Measurements from ENCODE around the gene ZNF609.

ZNF609 gene

DNA sequence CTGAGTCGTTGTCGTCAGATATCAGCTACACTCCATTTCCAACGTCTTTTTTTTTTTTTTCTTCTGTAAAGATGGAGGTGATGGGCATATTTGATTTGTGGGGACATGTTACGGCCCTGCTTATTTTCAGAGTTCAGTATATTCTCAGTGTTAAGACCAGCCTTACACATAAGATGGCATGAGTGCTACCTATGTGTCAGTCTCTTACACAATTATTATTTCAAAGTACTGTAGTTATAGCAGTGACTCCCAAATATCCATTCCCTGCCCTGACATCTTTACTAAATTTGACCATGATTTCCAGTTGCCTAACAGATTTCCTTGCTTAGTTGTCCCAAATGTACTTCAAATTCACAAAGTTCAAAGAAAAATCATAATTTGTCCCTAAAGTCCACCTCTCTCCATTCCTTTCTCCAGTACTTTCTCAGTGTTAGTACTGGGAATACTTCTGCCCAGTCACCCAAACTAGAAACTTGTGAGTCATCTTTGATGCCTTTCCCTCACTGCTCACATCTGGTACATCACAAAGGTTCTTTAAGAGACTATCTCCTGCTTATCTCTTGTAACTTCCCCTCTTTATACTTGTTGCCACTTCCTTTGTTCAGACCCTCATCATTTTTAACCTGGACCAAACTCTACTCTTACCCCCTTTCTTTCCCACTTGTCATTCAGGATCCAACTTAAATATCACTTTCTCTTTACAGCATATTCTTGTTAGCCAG lies 67.0 kb downstream of the ZNF609 start:
- peak; percentile 53 for DNase-seq

DNA sequence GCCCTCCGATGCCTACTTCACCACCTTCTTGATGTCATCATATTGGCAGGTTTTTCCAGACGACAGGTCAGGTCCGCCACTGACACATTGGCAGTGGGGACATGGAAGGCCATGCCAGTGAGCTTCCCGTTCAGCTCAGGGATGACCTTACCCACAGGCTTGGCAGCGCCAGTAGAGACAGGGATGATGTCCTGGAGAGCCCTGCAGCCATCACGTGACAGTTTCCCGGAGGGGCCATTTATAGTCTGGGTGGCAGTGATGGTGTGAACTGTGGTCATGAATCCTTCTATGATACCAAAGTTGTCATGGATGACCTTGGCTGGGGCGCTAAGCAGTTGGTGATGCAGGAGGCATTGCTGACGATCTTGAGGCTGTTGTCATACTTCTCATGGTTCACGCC lies 68.5 kb downstream of the ZNF609 start:
- no CpG with 5 or more reads among the region's 10 CpGs for WGBS (ENCODE audit: extremely low coverage, insufficient coverage, low lambda C conversion rate)

More for the DNA sequence above, 67.0 kb downstream of the ZNF609 start:
- Histone ChIP-seq H3K27me3 (ENCODE audit: insufficient read depth, low read length, poor library complexity) (no peaks in the 10 kb centered on the region), H3K4me3 (ENCODE audit: low read length) (no peak overlapping the region), H2BK15ac (replicated peaks; ENCODE audit: low read depth) (no peak overlapping the region), H3K4me2 (ENCODE audit: low read length) (no peak overlapping the region), H4K5ac (ENCODE audit: low read length) (no peak overlapping the region), H2BK5ac (ENCODE audit: low read length) (no peak overlapping the region), H3K23ac (ENCODE audit: low read length) (no peak overlapping the region), H3K9ac (ENCODE audit: low read length) (no peak overlapping the region), H3K27ac (ENCODE audit: low read depth, low read length) (no peak overlapping the region), H3K18ac (ENCODE audit: low read length) (no peak overlapping the region), H2BK120ac (ENCODE audit: low read depth, low read length) (no peak overlapping the region), H3K56ac (ENCODE audit: low read length) (no peak overlapping the region), H3K4me1 (ENCODE audit: control insufficient read depth, low read depth, low read length) (peaks cover 3% of the 10 kb centered on the region), H3K79me2 (ENCODE audit: control insufficient read depth, insufficient read depth, low read length) (peaks cover 49% of the 10 kb centered on the region), H3K4ac (ENCODE audit: low read depth, low read length) (no peak overlapping the region), H3K79me1 (ENCODE audit: low read length) (peaks cover 18% of the 10 kb centered on the region), H2AK5ac (ENCODE audit: low read length) (no peak overlapping the region), H3K36me3 (ENCODE audit: control insufficient read depth, insufficient read depth, low read length) (no peaks in the 10 kb centered on the region), H4K8ac (ENCODE audit: low read depth, low read length) (no peak overlapping the region)
- WGBS (ENCODE audit: extremely low coverage, insufficient coverage, low lambda C conversion rate): no CpG with 5 or more reads among the region's 4 CpGs

DNA sequence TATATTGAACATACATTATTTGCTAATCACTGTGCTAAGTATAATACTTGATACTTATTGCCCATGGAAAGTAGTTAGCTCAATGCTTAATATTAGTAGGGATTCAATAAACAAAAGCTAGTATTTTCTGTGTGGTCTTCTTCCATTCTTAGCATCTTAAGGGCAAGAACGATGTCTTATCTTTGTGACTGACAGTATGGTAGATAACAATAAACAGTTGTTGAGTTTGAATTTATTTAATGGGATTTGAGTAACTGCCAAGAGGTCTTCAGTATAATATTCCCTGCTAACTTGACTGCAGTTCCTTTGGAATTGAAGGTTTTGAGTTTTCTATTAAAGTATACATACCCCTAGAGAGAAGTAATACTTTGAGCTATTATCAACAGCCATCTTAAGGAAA lies 70.1 kb downstream of the ZNF609 start:
- no peak overlapping the region for H3K18ac ChIP-seq (ENCODE audit: low read length)
- no peaks in the 10 kb centered on the region for H3K36me3 ChIP-seq (ENCODE audit: control insufficient read depth, insufficient read depth, low read length)
- H3K27ac ChIP-seq (ENCODE audit: low read depth, low read length): no peak overlapping the region
- peaks cover 3% of the 10 kb centered on the region for H3K4me1 ChIP-seq (ENCODE audit: control insufficient read depth, low read depth, low read length)
- no peak overlapping the region for H4K8ac ChIP-seq (ENCODE audit: low read depth, low read length)
- no peak overlapping the region for H2AK5ac ChIP-seq (ENCODE audit: low read length)
- no CpG with 5 or more reads among the region's 1 CpG for WGBS (ENCODE audit: extremely low coverage, insufficient coverage, low lambda C conversion rate)
- no peak overlapping the region for H3K23ac ChIP-seq (ENCODE audit: low read length)
- H3K27me3 ChIP-seq (ENCODE audit: insufficient read depth, low read length, poor library complexity): no peaks in the 10 kb centered on the region
- H3K79me2 ChIP-seq (ENCODE audit: control insufficient read depth, insufficient read depth, low read length): peaks cover 53% of the 10 kb centered on the region
- peaks cover 18% of the 10 kb centered on the region for H3K79me1 ChIP-seq (ENCODE audit: low read length)
- no peak overlapping the region for H3K4ac ChIP-seq (ENCODE audit: low read depth, low read length)
- H3K56ac ChIP-seq (ENCODE audit: low read length): no peak overlapping the region
- no peak overlapping the region for H4K5ac ChIP-seq (ENCODE audit: low read length)
- H2BK120ac ChIP-seq (ENCODE audit: low read depth, low read length): no peak overlapping the region
- no peak overlapping the region for H2BK15ac ChIP-seq (replicated peaks; ENCODE audit: low read depth)
- H2BK5ac ChIP-seq (ENCODE audit: low read length): no peak overlapping the region
- no peak for DNase-seq
- H3K4me2 ChIP-seq (ENCODE audit: low read length): no peak overlapping the region
- no peak overlapping the region for H3K4me3 ChIP-seq (ENCODE audit: low read length)
- no peak overlapping the region for H3K9ac ChIP-seq (ENCODE audit: low read length)

More for the DNA sequence above, 68.5 kb downstream of the ZNF609 start:
- no peak overlapping the region for H3K4me2 ChIP-seq (ENCODE audit: low read length)
- H3K79me1 ChIP-seq (ENCODE audit: low read length): peaks cover 18% of the 10 kb centered on the region
- no peak overlapping the region for H3K23ac ChIP-seq (ENCODE audit: low read length)
- H3K4me3 ChIP-seq (ENCODE audit: low read length): no peak overlapping the region
- H3K56ac ChIP-seq (ENCODE audit: low read length): no peak overlapping the region
- H3K18ac ChIP-seq (ENCODE audit: low read length): no peak overlapping the region
- no peak overlapping the region for H2BK15ac ChIP-seq (replicated peaks; ENCODE audit: low read depth)
- H3K4ac ChIP-seq (ENCODE audit: low read depth, low read length): no peak overlapping the region
- no peak overlapping the region for H2BK5ac ChIP-seq (ENCODE audit: low read length)
- H4K8ac ChIP-seq (ENCODE audit: low read depth, low read length): no peak overlapping the region
- H3K36me3 ChIP-seq (ENCODE audit: control insufficient read depth, insufficient read depth, low read length): no peaks in the 10 kb centered on the region
- H2BK120ac ChIP-seq (ENCODE audit: low read depth, low read length): no peak overlapping the region
- no peaks in the 10 kb centered on the region for H3K27me3 ChIP-seq (ENCODE audit: insufficient read depth, low read length, poor library complexity)
- H3K9ac ChIP-seq (ENCODE audit: low read length): no peak overlapping the region
- H3K79me2 ChIP-seq (ENCODE audit: control insufficient read depth, insufficient read depth, low read length): peaks cover 52% of the 10 kb centered on the region
- no peak overlapping the region for H4K5ac ChIP-seq (ENCODE audit: low read length)
- no peak for DNase-seq
- no peak overlapping the region for H2AK5ac ChIP-seq (ENCODE audit: low read length)
- no peak overlapping the region for H3K27ac ChIP-seq (ENCODE audit: low read depth, low read length)
- H3K4me1 ChIP-seq (ENCODE audit: control insufficient read depth, low read depth, low read length): peaks cover 3% of the 10 kb centered on the region

DNA sequence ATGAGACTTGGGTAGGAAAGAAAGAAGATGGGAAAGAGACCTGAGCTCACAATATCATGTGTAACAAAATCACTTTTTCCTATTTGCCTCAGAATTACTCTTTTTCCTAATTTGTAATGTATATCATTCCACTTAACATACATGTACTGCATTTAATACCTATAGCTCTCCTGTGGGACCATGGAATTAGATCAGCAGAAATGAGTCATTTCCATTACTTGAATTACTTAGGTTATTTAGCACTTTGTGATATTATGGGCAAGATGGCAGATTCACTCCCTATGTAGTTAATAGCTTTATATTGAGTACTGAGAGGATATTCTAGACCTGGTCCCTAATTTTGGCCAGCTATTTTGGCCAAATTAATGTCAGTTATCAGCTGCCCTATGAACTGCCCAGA lies 70.5 kb downstream of the ZNF609 start:
- H3K27ac ChIP-seq (ENCODE audit: low read depth, low read length): no peak overlapping the region
- no peak overlapping the region for H2BK5ac ChIP-seq (ENCODE audit: low read length)
- no peaks in the 10 kb centered on the region for H3K36me3 ChIP-seq (ENCODE audit: control insufficient read depth, insufficient read depth, low read length)
- no peak overlapping the region for H3K9ac ChIP-seq (ENCODE audit: low read length)
- peaks cover 50% of the 10 kb centered on the region for H3K79me2 ChIP-seq (ENCODE audit: control insufficient read depth, insufficient read depth, low read length)
- no peak overlapping the region for H4K5ac ChIP-seq (ENCODE audit: low read length)
- H3K23ac ChIP-seq (ENCODE audit: low read length): no peak overlapping the region
- no peak overlapping the region for H3K18ac ChIP-seq (ENCODE audit: low read length)
- H2AK5ac ChIP-seq (ENCODE audit: low read length): no peak overlapping the region
- peaks cover 3% of the 10 kb centered on the region for H3K4me1 ChIP-seq (ENCODE audit: control insufficient read depth, low read depth, low read length)
- no peak overlapping the region for H2BK15ac ChIP-seq (replicated peaks; ENCODE audit: low read depth)
- no peak for DNase-seq
- no peak overlapping the region for H4K8ac ChIP-seq (ENCODE audit: low read depth, low read length)
- no peak overlapping the region for H2BK120ac ChIP-seq (ENCODE audit: low read depth, low read length)
- H3K27me3 ChIP-seq (ENCODE audit: insufficient read depth, low read length, poor library complexity): no peaks in the 10 kb centered on the region
- H3K79me1 ChIP-seq (ENCODE audit: low read length): peaks cover 18% of the 10 kb centered on the region
- H3K4ac ChIP-seq (ENCODE audit: low read depth, low read length): no peak overlapping the region
- no peak overlapping the region for H3K56ac ChIP-seq (ENCODE audit: low read length)
- no peak overlapping the region for H3K4me3 ChIP-seq (ENCODE audit: low read length)
- H3K4me2 ChIP-seq (ENCODE audit: low read length): no peak overlapping the region

DNA sequence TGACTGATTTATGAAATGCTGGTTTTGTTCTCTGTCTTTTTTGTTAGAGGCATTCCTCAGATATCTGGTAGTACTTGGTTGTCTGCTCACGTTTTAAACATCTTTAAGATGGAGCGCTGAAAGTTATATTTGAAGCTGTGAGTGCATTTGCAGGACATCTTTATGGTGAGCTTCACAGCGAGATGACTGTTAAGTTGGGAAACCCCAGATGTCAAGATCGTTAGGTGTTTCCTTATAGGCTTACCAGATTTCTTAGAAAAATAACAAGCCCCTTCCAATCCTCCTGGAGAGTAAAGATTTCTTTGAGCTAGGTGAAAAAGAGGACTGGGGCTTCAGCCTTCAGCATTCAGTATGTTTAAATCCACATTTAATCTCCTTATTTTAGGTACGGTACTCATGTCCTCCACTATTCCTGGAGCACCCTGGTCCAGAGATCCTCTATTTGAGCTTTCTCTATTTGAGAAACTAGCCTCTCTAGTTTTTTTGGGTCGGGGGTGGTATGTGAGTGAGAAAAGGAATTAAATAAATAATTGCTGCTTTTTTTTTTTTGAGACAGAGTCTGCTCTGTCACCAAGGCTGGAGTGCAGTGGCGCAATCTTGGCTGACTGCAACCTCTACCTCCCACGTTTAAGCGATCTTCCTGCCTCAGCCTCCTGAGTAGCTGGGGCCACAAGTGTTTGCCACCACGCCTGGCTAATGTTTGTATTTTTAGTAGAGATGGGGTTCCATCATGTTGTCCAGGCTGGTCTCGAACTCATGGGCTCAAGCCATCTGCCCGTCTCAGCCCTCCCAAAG lies 72.3 kb downstream of the ZNF609 start:
- no peak overlapping the region for H2BK15ac ChIP-seq (replicated peaks; ENCODE audit: low read depth)
- no peak overlapping the region for H3K27ac ChIP-seq (ENCODE audit: low read depth, low read length)
- no peak overlapping the region for H4K8ac ChIP-seq (ENCODE audit: low read depth, low read length)
- no peak overlapping the region for H2BK120ac ChIP-seq (ENCODE audit: low read depth, low read length)
- H3K56ac ChIP-seq (ENCODE audit: low read length): no peak overlapping the region
- no peaks in the 10 kb centered on the region for H3K36me3 ChIP-seq (ENCODE audit: control insufficient read depth, insufficient read depth, low read length)
- H2BK5ac ChIP-seq (ENCODE audit: low read length): no peak overlapping the region
- no peak overlapping the region for H3K4me3 ChIP-seq (ENCODE audit: low read length)
- peaks cover 20% of the 10 kb centered on the region for H3K79me1 ChIP-seq (ENCODE audit: low read length)
- no peaks in the 10 kb centered on the region for H3K27me3 ChIP-seq (ENCODE audit: insufficient read depth, low read length, poor library complexity)
- H4K5ac ChIP-seq (ENCODE audit: low read length): no peak overlapping the region
- H3K4me1 ChIP-seq (ENCODE audit: control insufficient read depth, low read depth, low read length): no peaks in the 10 kb centered on the region
- DNase-seq: no peak
- no peak overlapping the region for H3K18ac ChIP-seq (ENCODE audit: low read length)
- H3K9ac ChIP-seq (ENCODE audit: low read length): no peak overlapping the region
- no peak overlapping the region for H3K4ac ChIP-seq (ENCODE audit: low read depth, low read length)
- no CpG with 5 or more reads among the region's 12 CpGs for WGBS (ENCODE audit: extremely low coverage, insufficient coverage, low lambda C conversion rate)
- no peak overlapping the region for H3K4me2 ChIP-seq (ENCODE audit: low read length)
- peaks cover 46% of the 10 kb centered on the region for H3K79me2 ChIP-seq (ENCODE audit: control insufficient read depth, insufficient read depth, low read length)
- H3K23ac ChIP-seq (ENCODE audit: low read length): no peak overlapping the region
- H2AK5ac ChIP-seq (ENCODE audit: low read length): no peak overlapping the region

All from mesendoderm (in vitro differentiated cells).